ENCODE results near the gene TK1. TPM values are rescaled to one million over a fixed set of nuclear protein-coding genes. Genes with fewer than 3 reads are reported as not detected.

TK1 gene
- total RNA-seq, 2 donors from 2014 or later: 0.66 to 4.9 TPM

- no peak for ATAC-seq
Observed at GRCh38 chr17:78196716-78197115, 9.9 kb upstream of the TK1 start.

GRCh38 chr17:78185981-78186691, 716 bp downstream of the TK1 start:
- WGBS, 2 donors: 52 to 60% methylated on average over 7 to 10 of the region's 10 CpGs
- Histone ChIP-seq H3K4me3 (no peak overlapping the region), H3K4me1 (peaks cover 90% of the 10 kb centered on the region), H3K36me3 (replicated peaks in 1 of 2; ENCODE audit: insufficient read depth in 1 of 2, low read depth in 2 of 2) (no peaks in the 10 kb centered on the region), H3K9me3 (no peaks in the 10 kb centered on the region), H3K27me3 (no peaks in the 10 kb centered on the region), H3K27ac (peak overlapping the region in 3 of 4 donors; percentile 62 to 89 (median 85))
- DNase-seq (peak in 1 of 4 donors; percentile 50), ATAC-seq (no peak)
- intact Hi-C loops (cut with DNase I): no loop called here
- TF ChIP-seq POLR2A (IDR thresholded peaks at IDR 0.05): no peak
- TF ChIP-seq, protein P1, sequence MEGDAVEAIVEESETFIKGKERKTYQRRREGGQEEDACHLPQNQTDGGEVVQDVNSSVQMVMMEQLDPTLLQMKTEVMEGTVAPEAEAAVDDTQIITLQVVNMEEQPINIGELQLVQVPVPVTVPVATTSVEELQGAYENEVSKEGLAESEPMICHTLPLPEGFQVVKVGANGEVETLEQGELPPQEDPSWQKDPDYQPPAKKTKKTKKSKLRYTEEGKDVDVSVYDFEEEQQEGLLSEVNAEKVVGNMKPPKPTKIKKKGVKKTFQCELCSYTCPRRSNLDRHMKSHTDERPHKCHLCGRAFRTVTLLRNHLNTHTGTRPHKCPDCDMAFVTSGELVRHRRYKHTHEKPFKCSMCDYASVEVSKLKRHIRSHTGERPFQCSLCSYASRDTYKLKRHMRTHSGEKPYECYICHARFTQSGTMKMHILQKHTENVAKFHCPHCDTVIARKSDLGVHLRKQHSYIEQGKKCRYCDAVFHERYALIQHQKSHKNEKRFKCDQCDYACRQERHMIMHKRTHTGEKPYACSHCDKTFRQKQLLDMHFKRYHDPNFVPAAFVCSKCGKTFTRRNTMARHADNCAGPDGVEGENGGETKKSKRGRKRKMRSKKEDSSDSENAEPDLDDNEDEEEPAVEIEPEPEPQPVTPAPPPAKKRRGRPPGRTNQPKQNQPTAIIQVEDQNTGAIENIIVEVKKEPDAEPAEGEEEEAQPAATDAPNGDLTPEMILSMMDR (IDR thresholded peaks at IDR 0.05): no peak

More at GRCh38 chr17:78196716-78197115, 9.9 kb upstream of the TK1 start:
- H3K4me1 ChIP-seq: peaks cover 48% of the 10 kb centered on the region
- H3K4me3 ChIP-seq: no peak overlapping the region
- H3K36me3 ChIP-seq (replicated peaks in 1 of 2; ENCODE audit: insufficient read depth in 1 of 2, low read depth in 2 of 2): peaks cover 0 to 6% of the 10 kb centered on the region in 2 donors
- H3K27ac ChIP-seq: peak overlapping the region; percentile 45 to 92 (median 88)
- H3K9me3 ChIP-seq: no peaks in the 10 kb centered on the region
- no peaks in the 10 kb centered on the region for H3K27me3 ChIP-seq
- WGBS, 2 donors: 74 to 75% methylated on average over 5 of the region's 5 CpGs
- intact Hi-C loops (cut with DNase I): no loop called here
- no peak for TF ChIP-seq POLR2A (IDR thresholded peaks at IDR 0.05)
- TF ChIP-seq, protein P1 (IDR thresholded peaks at IDR 0.05): no peak
- no peak for DNase-seq

- ATAC-seq: peak; percentile 3
- TF ChIP-seq POLR2A (IDR thresholded peaks at IDR 0.05): peak in 2 of 3 donors; percentile 16 to 40
- TF ChIP-seq, protein P1 (IDR thresholded peaks at IDR 0.05): no peak
- Histone ChIP-seq H3K27ac (peak overlapping the region; percentile 73 to 89 (median 79)), H3K4me3 (no peak overlapping the region), H3K27me3 (no peaks in the 10 kb centered on the region), H3K4me1 (peaks cover 77% of the 10 kb centered on the region), H3K9me3 (no peaks in the 10 kb centered on the region), H3K36me3 (replicated peaks in 1 of 2; ENCODE audit: insufficient read depth in 1 of 2, low read depth in 2 of 2) (no peaks in the 10 kb centered on the region)
- intact Hi-C loops (cut with DNase I): no loop called here
- 10 to 22% methylated on average over 9 of the region's 9 CpGs for WGBS, 2 donors
- peak in 3 of 4 donors; percentile 52 to 62 (median 57) for DNase-seq
Observed at GRCh38 chr17:78184868-78185267, 2.0 kb downstream of the TK1 start.

- Histone ChIP-seq H3K9me3 (no peaks in the 10 kb centered on the region), H3K36me3 (replicated peaks in 1 of 2; ENCODE audit: insufficient read depth in 1 of 2, low read depth in 2 of 2) (no peaks in the 10 kb centered on the region), H3K27me3 (no peaks in the 10 kb centered on the region), H3K27ac (peak overlapping the region; percentile 73 to 89 (median 79)), H3K4me3 (no peak overlapping the region), H3K4me1 (peaks cover 72% of the 10 kb centered on the region)
- ATAC-seq (no peak), DNase-seq (peak; percentile 57 to 80 (median 74))
- intact Hi-C loops (cut with DNase I): no loop called here
- TF ChIP-seq, protein P1 (IDR thresholded peaks at IDR 0.05): no peak
- no peak for TF ChIP-seq POLR2A (IDR thresholded peaks at IDR 0.05)
- WGBS, 2 donors: 13 to 18% methylated on average over 5 to 10 of the region's 10 CpGs
Observed at GRCh38 chr17:78184351-78184750, 2.5 kb downstream of the TK1 start.

Measured in body of pancreas (tissue), 4 donors.